Activated CD8-positive, alpha-beta T cell treated with anti-CD3 and anti-CD28 coated beads for 36 hours (primary cell): ENCODE results near the gene SLC12A6. TPM values are rescaled to one million over a fixed set of nuclear protein-coding genes. Genes with fewer than 3 reads are reported as not detected.

Source experiments
- ATAC-seq: fragments of 200-7000 bp; cut with Tn5 transposase; one replicate; pipeline ENCODE4 v1.10.0; 2021; ENCODE audit warnings: mild to moderate bottlenecking, moderate library complexity
- CTCF ChIA-PET: fragments of 350-600 bp; sonication (Branson Sonifier 250); formaldehyde crosslinking; loops from one replicate; lab custom pipeline; 2021; ENCODE audit warnings: antibody characterized with exemption; lab: Charles Lee
- POLR2A ChIA-PET: fragments of 350-600 bp; sonication (Branson Sonifier 250); formaldehyde crosslinking; loops from one replicate; lab custom pipeline; 2021; ENCODE audit warnings: antibody characterized with exemption; lab: Charles Lee
- DNase-seq: peaks from one replicate; pipeline ENCODE4 v3.0.0-alpha.2; 2020
- H3K27ac Mint-ChIP-seq: one replicate; pipeline ENCODE4 v1.8.0; 2021; ENCODE audit warnings: mild to moderate bottlenecking, mixed read lengths
- H3K27me3 Mint-ChIP-seq: one replicate; pipeline ENCODE4 v1.8.0; 2021; ENCODE audit warnings: mixed read lengths
- H3K36me3 Mint-ChIP-seq: one replicate; pipeline ENCODE4 v1.8.0; 2021; ENCODE audit warnings: low read depth, mixed read lengths
- H3K4me1 Mint-ChIP-seq: one replicate; pipeline ENCODE4 v1.8.0; 2021; ENCODE audit warnings: low read depth, mixed read lengths
- H3K4me3 Mint-ChIP-seq: one replicate; pipeline ENCODE4 v1.8.0; 2021; ENCODE audit warnings: mild to moderate bottlenecking, moderate library complexity, mixed read lengths
- H3K9me3 Mint-ChIP-seq: one replicate; pipeline ENCODE4 v1.8.0; 2021; ENCODE audit warnings: mixed read lengths
- CTCF ChIP-seq: fragments of 200-600 bp; IDR thresholded peaks from one replicate; pipeline ENCODE4 v1.8.0; 2022; ENCODE audit warnings: antibody characterized with exemption, mild to moderate bottlenecking
- intact Hi-C: fragments of 100-400 bp; cut with micrococcal nuclease; formaldehyde crosslinking; loops from one replicate; pipeline ENCODE4 v1.10.0; 2022
- total RNA-seq, 2 experiments: library from RNA; stranded (reverse); gene quantifications; one replicate each; pipeline ENCODE4 v1.2.3, GENCODE V29; 2021

SLC12A6 gene
- total RNA-seq, 2 experiments from 2014 or later: 22.2 to 24.8 TPM

DNA sequence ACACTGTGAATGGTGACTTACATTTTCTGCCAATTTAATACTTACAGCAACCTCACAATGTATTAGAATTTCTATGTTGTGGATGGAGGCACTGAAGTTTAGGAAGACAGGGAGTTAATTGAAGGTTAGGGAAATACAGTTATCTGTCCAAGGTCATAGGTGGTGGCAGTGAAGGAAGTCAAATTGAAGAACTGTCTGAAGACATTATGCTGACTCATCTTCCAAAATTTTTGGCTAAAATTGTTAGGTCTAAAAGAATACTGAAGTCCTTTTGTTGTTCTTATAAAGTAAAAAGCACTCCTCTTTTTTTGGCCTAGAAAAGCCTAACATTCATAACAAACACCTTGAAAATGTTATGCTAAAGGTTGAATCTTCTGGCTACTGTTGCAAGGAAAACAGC is 85.0 kb downstream of the SLC12A6 start:
- peak overlapping the region; percentile 12 for H3K27ac Mint-ChIP-seq
- H3K4me1 Mint-ChIP-seq: peaks cover 7% of the 10 kb centered on the region
- no peak overlapping the region for H3K4me3 Mint-ChIP-seq
- no peak for TF ChIP-seq CTCF
- DNase-seq (no peak), ATAC-seq (no peak)
- intact Hi-C loops: no loop called here
- no peaks in the 10 kb centered on the region for H3K27me3 Mint-ChIP-seq
- H3K36me3 Mint-ChIP-seq: peaks cover 21% of the 10 kb centered on the region
- ChIA-PET CTCF (interaction anchor here (1.1 kb wide), 1 partner anchor 113 kb away, joined by 3 read pairs; no protein-coding TSS in a partner anchor), POLR2A (no interaction called here)
- H3K9me3 Mint-ChIP-seq: no peaks in the 10 kb centered on the region

DNA sequence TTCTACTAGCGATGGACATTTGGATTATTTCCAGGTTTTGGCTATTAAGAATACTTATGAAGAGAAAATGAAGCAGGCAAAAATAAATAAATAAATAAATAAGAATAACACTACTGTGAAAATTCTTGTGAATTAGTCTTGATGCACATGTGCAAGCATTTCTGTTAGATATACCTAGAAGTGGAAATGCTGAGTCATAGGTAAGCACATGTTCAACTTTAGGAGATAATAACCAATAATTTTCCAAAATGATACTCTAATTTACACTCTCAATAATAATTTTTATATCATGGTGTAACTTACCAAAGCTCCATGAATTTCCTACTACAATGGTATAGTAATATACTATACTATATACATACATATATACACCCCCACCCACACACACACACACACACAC is 89.4 kb downstream of the SLC12A6 start:
- no peaks in the 10 kb centered on the region for H3K27me3 Mint-ChIP-seq
- H3K36me3 Mint-ChIP-seq: peaks cover 18% of the 10 kb centered on the region
- no peak overlapping the region for H3K4me3 Mint-ChIP-seq
- no peak for TF ChIP-seq CTCF
- no peak for ATAC-seq
- peaks cover 6% of the 10 kb centered on the region for H3K4me1 Mint-ChIP-seq
- CTCF ChIA-PET: interaction anchor here (1.5 kb wide), 1 partner anchor 65 kb away, joined by 4 read pairs; no protein-coding TSS in a partner anchor
- no peaks in the 10 kb centered on the region for H3K9me3 Mint-ChIP-seq
- DNase-seq: no peak
- POLR2A ChIA-PET: no interaction called here
- H3K27ac Mint-ChIP-seq: peak overlapping the region; percentile 35
- intact Hi-C loops: no loop called here

DNA sequence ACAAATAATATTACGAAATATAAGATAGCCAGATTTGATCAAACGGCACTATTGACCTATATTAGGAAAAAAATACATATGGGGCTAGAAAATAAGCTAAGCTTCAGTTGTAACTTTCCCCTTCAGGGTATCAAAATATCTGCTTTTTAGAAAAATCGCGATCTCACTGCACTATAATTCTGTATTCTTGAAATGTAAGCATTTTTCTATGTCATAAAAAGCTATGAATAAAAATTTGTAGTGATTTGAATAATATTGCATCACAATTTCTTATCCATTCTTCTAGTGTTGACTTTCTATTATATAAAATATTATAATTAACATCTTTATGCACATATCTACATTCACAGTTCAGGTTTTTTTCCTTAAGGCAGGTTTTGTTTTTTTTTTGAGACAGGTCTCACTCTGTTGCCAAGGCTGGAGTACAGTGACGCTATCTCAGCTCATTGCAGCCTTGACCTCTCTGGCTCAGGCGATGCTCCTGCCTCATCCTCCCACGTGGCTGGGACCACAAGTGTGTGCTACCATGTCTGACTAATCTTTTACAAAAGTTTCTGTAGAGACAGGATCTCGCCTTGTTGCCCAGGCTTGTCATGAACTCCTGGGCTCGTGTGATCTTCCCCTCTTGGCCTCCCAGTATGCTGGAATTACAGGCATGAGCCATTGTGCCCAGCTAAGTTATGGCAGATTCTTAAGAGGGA is 91.2 kb downstream of the SLC12A6 start:
- no peak overlapping the region for H3K4me3 Mint-ChIP-seq
- TF ChIP-seq CTCF: no peak
- CTCF ChIA-PET: interaction anchor here (1.3 kb wide), 1 partner anchor 37 kb away, joined by 3 read pairs; the partner anchor contains the start of gene KATNBL1

DNA sequence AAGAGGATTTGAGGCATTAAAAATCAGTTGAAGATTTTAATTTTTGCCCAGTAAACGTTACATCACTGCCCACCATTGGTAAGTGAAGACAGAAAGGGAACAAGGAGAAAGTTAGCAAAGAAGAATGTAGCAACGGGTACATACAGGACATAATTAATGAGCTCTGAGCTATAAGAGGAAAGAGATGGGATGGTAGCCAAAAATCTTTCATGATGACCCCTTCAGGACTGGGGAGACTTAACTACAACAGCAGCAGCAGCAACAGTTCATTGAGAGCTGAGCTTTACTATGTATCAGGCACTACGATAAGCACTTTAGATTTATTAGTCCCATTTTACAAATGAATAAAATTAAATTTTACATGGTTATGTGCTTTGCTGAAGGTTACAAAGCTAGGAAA is 94.4 kb downstream of the SLC12A6 start:
- DNase-seq (no peak), ATAC-seq (no peak)
- Mint-ChIP-seq H3K36me3 (peaks cover 18% of the 10 kb centered on the region), H3K27me3 (no peaks in the 10 kb centered on the region), H3K27ac (no peak overlapping the region), H3K4me1 (peaks cover 35% of the 10 kb centered on the region), H3K4me3 (no peak overlapping the region), H3K9me3 (no peaks in the 10 kb centered on the region)
- no peak for TF ChIP-seq CTCF
- intact Hi-C loops: no loop called here
- ChIA-PET POLR2A (interaction anchor here (1.1 kb wide), 1 partner anchor 17 kb away, joined by 4 read pairs; no protein-coding TSS in a partner anchor), CTCF (interaction anchor here (0.8 to 4.7 kb wide), 7 partner anchors 10 to 124 kb away, joined by 3 to 79 read pairs (median 22); partner anchors contain the start of genes EMC4, LPCAT4, NOP10 and NUTM1)

More for the DNA sequence above, 91.2 kb downstream of the SLC12A6 start:
- Mint-ChIP-seq H3K27me3 (no peaks in the 10 kb centered on the region), H3K4me1 (peaks cover 11% of the 10 kb centered on the region), H3K9me3 (no peaks in the 10 kb centered on the region), H3K36me3 (peaks cover 19% of the 10 kb centered on the region), H3K27ac (peak overlapping the region; percentile 28)
- no peak for DNase-seq
- no peak for ATAC-seq
- POLR2A ChIA-PET: no interaction called here
- intact Hi-C loops: no loop called here

DNA sequence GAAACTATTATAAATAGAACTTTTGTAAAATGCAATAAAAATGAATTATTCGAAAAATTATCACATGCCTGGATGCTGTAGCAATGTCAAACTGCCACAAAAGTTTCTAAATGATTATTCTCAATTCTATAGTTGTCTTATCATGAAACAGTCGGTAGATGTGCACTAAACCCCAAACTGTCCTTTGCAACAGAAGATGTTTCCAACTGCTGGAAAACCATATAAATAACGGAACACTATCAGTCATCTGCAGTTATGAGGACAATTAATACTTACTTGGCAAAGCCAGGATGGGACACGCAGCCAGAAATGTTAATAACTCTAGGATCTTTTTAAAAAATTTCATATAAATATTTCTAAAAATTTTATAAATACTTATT is 95.3 kb downstream of the SLC12A6 start:
- ATAC-seq: no peak
- Mint-ChIP-seq H3K4me3 (no peak overlapping the region), H3K9me3 (no peaks in the 10 kb centered on the region), H3K4me1 (peaks cover 34% of the 10 kb centered on the region), H3K27me3 (no peaks in the 10 kb centered on the region), H3K36me3 (peaks cover 16% of the 10 kb centered on the region), H3K27ac (peak overlapping the region; percentile 23)
- POLR2A ChIA-PET: no interaction called here
- intact Hi-C loops: no loop called here
- CTCF ChIA-PET: interaction anchor here (0.7 to 4.7 kb wide), 22 partner anchors 8 to 125 kb away, joined by 3 to 79 read pairs (median 6); partner anchors contain the start of genes EMC4, KATNBL1, LPCAT4 and NOP10
- no peak for TF ChIP-seq CTCF
- DNase-seq: no peak
